Fibroblast of lung (primary cell): ENCODE results near the gene AMOTL1. TPM values are rescaled to one million over a fixed set of nuclear protein-coding genes. Genes with fewer than 3 reads are reported as not detected.

Experiments
- DNase-seq, 2 donors: peaks; one replicate each; pipeline versions ENCODE4 v3.0.0 to v3.0.0-alpha.2; 2010; ENCODE audit warnings: low read depth in 2 of 2
- H2AFZ ChIP-seq: 2 replicates; pipeline ENCODE4 v1.5.1; 2012; ENCODE audit warnings: low read length, control low read depth, inconsistent platforms
- H3K27ac ChIP-seq: 2 replicates; pipeline ENCODE4 v1.5.1; 2011; ENCODE audit warnings: low read length, control low read depth; ENCODE audit not compliant: insufficient read depth
- H3K27me3 ChIP-seq: 2 replicates; pipeline ENCODE4 v1.5.1; 2011; ENCODE audit warnings: mild to moderate bottlenecking, low read length; ENCODE audit not compliant: control insufficient read depth, insufficient read depth
- H3K36me3 ChIP-seq: 2 replicates; pipeline ENCODE4 v1.5.1; 2011; ENCODE audit warnings: low read length; ENCODE audit not compliant: control insufficient read depth, insufficient read depth
- H3K4me1 ChIP-seq: 2 replicates; pipeline ENCODE4 v1.5.1; 2011; ENCODE audit warnings: low read length; ENCODE audit not compliant: control insufficient read depth, insufficient read depth; ENCODE audit errors: extremely low read depth
- H3K4me2 ChIP-seq: 2 replicates; pipeline ENCODE4 v1.5.1; 2011; ENCODE audit warnings: low read length, control low read depth; ENCODE audit not compliant: insufficient read depth; ENCODE audit errors: extremely low read depth
- H3K4me3 ChIP-seq, 4 experiments: fragments of 200-600 bp in 1 of 4; sonication (generic) in 1 of 4; replicated peaks in 1 of 4; 2 replicates each; pipeline ENCODE4 v1.5.1; 2011 to 2016; ENCODE audit warnings: low read length in 4 of 4, low read depth in 3 of 4, mild to moderate bottlenecking in 3 of 4, control low read depth in 2 of 4, inconsistent platforms in 1 of 4, mixed read lengths in 1 of 4; ENCODE audit not compliant: insufficient read depth in 1 of 4; ENCODE audit errors: control extremely low read depth in 1 of 4
- H3K79me2 ChIP-seq: 2 replicates; pipeline ENCODE4 v1.5.1; 2012; ENCODE audit warnings: mild to moderate bottlenecking, low read length, inconsistent platforms; ENCODE audit not compliant: control insufficient read depth, insufficient read depth
- H3K9ac ChIP-seq: 2 replicates; pipeline ENCODE4 v1.5.1; 2011; ENCODE audit warnings: mild to moderate bottlenecking, low read length, control low read depth; ENCODE audit not compliant: insufficient read depth
- H3K9me3 ChIP-seq: 2 replicates; pipeline ENCODE4 v1.5.1; 2012; ENCODE audit warnings: low read depth, low read length; ENCODE audit not compliant: control insufficient read depth, insufficient read depth
- H4K20me1 ChIP-seq: 2 replicates; pipeline ENCODE4 v1.5.1; 2011; ENCODE audit warnings: low read length; ENCODE audit not compliant: control insufficient read depth, insufficient read depth; ENCODE audit errors: extremely low read depth
- EZH2 ChIP-seq: IDR thresholded peaks from 2 replicates; pipeline ENCODE4 v1.5.1; 2012; ENCODE audit warnings: low read length, control low read depth, mild to moderate bottlenecking; ENCODE audit errors: missing control alignments
- polyA plus RNA-seq, 2 donors: library from polyadenylated mRNA; depleted of rRNA in 1 of 2; stranded (reverse) in 1 of 2; unstranded in 1 of 2; fragments of >200 nt; gene quantifications; 2 replicates each; pipeline ENCODE4 v1.2.1, GENCODE V29; 2011 to 2012; ENCODE audit warnings: missing spikeins in 1 of 2
- total RNA-seq: library from RNA; depleted of rRNA; stranded (reverse); fragments of >200 nt; gene quantifications from 2 replicates; pipeline ENCODE4 v1.2.1, GENCODE V29; 2014
- TF ChIP-seq, protein P1 (sequence below), 2 donors: IDR thresholded peaks in 1 of 2; conservative IDR thresholded peaks in 1 of 2; 1 replicate in 1 of 2; 2 replicates in 1 of 2; pipeline ENCODE4 v1.5.1; 2011 to 2012; ENCODE audit warnings: low read length in 2 of 2, control low read depth in 1 of 2, inconsistent platforms in 1 of 2, low read depth in 1 of 2, mild to moderate bottlenecking in 1 of 2

The AMOTL1 gene
- total and polyA plus RNA-seq, 2 donors (not counting 1 experiment from before 2014, with no cell fraction given), result 38.0 to 63.7 TPM

DNA sequence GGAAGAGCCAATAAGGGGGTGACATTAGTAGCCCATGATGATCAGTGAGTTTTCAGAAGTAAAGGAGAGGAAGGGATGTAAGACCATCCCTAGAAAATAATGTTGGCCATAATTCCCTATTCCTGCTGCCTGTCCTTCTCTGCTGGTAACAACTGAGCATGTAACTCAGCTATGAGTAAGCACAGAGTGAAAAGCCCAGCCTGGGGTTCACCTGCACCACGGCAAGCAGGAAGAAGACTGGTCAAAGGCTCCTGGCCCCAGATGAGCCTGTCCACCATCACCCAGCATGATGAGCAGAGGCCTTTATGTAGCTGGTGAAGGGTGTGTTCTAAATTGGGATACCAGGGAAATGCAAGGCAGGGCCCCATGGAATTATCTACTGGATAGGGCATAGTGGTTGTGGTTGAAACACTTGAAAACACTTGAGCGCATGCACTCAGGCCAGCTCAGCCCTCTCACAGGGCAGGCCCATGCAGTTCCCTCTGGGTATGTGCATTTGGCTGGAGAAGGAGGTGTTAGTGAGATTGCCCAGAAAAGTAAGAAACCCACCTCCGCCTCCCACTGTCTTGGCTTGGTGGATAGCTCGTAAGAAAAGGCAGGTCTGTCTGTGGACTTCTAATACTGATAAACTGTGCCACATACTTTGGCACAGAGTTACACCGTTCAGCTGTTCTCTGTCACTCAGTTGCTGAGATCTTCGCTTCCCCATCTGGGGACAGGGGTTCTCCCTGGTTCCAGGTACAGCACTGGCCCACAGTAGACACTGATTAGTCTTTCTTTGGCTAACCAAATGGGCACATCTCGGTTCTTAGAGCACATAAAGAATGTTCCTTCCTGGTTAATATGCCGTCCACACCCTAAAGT lies 86.8 kb downstream of the AMOTL1 start:
- no peaks in the 10 kb centered on the region for H3K4me1 ChIP-seq
- H2AFZ ChIP-seq, result no peak overlapping the region
- H3K27me3 ChIP-seq, result no peaks in the 10 kb centered on the region
- no peaks in the 10 kb centered on the region for H3K9me3 ChIP-seq
- H3K36me3 ChIP-seq, result peaks cover 12% of the 10 kb centered on the region
- no peak overlapping the region for H3K4me2 ChIP-seq
- H3K79me2 ChIP-seq, result no peaks in the 10 kb centered on the region
- no peak for TF ChIP-seq EZH2
- TF ChIP-seq, protein P1, sequence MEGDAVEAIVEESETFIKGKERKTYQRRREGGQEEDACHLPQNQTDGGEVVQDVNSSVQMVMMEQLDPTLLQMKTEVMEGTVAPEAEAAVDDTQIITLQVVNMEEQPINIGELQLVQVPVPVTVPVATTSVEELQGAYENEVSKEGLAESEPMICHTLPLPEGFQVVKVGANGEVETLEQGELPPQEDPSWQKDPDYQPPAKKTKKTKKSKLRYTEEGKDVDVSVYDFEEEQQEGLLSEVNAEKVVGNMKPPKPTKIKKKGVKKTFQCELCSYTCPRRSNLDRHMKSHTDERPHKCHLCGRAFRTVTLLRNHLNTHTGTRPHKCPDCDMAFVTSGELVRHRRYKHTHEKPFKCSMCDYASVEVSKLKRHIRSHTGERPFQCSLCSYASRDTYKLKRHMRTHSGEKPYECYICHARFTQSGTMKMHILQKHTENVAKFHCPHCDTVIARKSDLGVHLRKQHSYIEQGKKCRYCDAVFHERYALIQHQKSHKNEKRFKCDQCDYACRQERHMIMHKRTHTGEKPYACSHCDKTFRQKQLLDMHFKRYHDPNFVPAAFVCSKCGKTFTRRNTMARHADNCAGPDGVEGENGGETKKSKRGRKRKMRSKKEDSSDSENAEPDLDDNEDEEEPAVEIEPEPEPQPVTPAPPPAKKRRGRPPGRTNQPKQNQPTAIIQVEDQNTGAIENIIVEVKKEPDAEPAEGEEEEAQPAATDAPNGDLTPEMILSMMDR (conservative IDR thresholded peaks at IDR 0.05 in 1 of 2, IDR thresholded peaks at IDR 0.05 in 1 of 2; ENCODE audit: low read depth in 1 of 2, low read length in 2 of 2), result no peak
- DNase-seq, result no peak
- no peak overlapping the region for H3K9ac ChIP-seq
- H4K20me1 ChIP-seq, result no peaks in the 10 kb centered on the region
- H3K4me3 ChIP-seq, result no peak overlapping the region
- H3K27ac ChIP-seq, result no peak overlapping the region

DNA sequence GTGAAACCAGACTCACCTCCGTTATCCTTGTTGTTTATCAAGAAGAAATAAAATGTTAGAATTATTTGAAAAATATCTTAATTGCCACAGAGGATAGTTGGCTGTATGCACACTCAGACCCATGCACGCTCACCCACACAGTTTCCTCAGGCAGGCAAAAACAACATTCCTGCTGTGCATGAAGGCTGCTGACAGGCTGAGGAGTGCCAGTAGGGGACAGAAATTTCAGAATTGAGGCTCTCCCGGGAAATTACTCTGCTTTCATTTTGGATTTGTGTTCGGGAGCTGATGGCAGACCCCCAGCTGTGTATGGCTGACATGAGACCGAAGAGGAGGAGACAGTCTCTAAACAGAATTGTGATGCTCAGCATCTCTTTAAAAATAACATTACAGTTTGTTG lies 87.5 kb downstream of the AMOTL1 start:
- Histone ChIP-seq H3K4me3 (no peak overlapping the region), H3K36me3 (peaks cover 10% of the 10 kb centered on the region)

DNA sequence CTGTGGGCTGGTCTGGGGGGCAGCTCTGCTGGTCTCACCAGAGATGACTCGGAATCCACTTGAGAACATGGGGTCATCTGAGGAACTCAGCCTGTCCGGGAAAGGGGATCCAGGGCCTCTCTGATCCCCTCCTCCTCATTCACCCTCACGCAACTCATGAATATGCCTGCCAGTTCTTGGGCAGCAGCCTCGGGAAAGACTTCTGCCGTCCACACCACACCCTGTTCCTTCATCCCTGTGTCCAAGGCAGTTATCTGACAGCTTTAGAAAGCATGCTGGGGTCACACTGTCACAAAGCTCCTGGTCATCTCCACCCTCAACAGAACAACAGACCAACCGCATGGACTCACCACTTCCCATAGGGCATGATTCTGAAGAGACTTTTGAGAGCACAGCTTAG lies 88.3 kb downstream of the AMOTL1 start:
- H3K27me3 ChIP-seq, result no peaks in the 10 kb centered on the region
- no peak for TF ChIP-seq EZH2
- TF ChIP-seq, protein P1 (conservative IDR thresholded peaks at IDR 0.05 in 1 of 2, IDR thresholded peaks at IDR 0.05 in 1 of 2; ENCODE audit: low read depth in 1 of 2, low read length in 2 of 2), result no peak
- H3K27ac ChIP-seq, result no peak overlapping the region
- H3K4me2 ChIP-seq, result no peak overlapping the region
- no peaks in the 10 kb centered on the region for H3K9me3 ChIP-seq
- H3K79me2 ChIP-seq, result no peaks in the 10 kb centered on the region
- no peak overlapping the region for H3K4me3 ChIP-seq
- H4K20me1 ChIP-seq, result no peaks in the 10 kb centered on the region
- H3K9ac ChIP-seq, result no peak overlapping the region
- H3K4me1 ChIP-seq, result no peaks in the 10 kb centered on the region
- DNase-seq, result no peak
- peaks cover 13% of the 10 kb centered on the region for H3K36me3 ChIP-seq
- H2AFZ ChIP-seq, result no peak overlapping the region

More for the DNA sequence above, 87.5 kb downstream of the AMOTL1 start:
- DNase-seq, result no peak
- H3K9ac ChIP-seq, result no peak overlapping the region
- no peaks in the 10 kb centered on the region for H4K20me1 ChIP-seq
- no peaks in the 10 kb centered on the region for H3K9me3 ChIP-seq
- H3K79me2 ChIP-seq, result no peaks in the 10 kb centered on the region
- H2AFZ ChIP-seq, result no peak overlapping the region
- H3K4me2 ChIP-seq, result no peak overlapping the region
- no peaks in the 10 kb centered on the region for H3K27me3 ChIP-seq
- no peak for TF ChIP-seq EZH2
- TF ChIP-seq, protein P1 (conservative IDR thresholded peaks at IDR 0.05 in 1 of 2, IDR thresholded peaks at IDR 0.05 in 1 of 2; ENCODE audit: low read depth in 1 of 2, low read length in 2 of 2), result no peak
- H3K27ac ChIP-seq, result no peak overlapping the region
- H3K4me1 ChIP-seq, result no peaks in the 10 kb centered on the region
